ENCODE data around the gene PHKA2. TPM values are rescaled to one million over a fixed set of nuclear protein-coding genes. Genes with fewer than 3 reads are reported as not detected.

The PHKA2 gene
- total RNA-seq, 1 donor from 2014 or later = 41.2 TPM

DNA sequence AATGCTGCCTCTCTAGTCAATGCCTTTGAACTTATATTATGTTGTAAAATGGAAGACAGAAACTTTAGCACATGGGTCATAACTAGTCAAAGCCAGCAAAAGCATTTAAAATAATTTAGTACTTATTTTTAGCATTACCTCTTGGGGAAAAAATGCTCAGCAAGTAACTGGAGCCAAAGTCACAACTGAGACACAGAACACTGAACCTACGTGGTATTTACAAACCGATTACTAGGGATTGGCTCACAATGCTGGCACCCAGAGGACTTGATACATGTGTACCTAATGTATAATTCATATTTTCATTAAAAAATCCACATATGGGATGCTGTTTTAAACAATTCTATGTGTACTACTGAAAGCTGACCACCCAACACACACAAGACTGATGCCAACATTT, 38.4 kb downstream of the PHKA2 start:
- H3K36me3 ChIP-seq = peaks cover 33% of the 10 kb centered on the region
- intact Hi-C loops (cut with micrococcal nuclease) = no loop called here
- no peaks in the 10 kb centered on the region for H3K9me3 ChIP-seq (replicated peaks)
- TF ChIP-seq, protein P1, sequence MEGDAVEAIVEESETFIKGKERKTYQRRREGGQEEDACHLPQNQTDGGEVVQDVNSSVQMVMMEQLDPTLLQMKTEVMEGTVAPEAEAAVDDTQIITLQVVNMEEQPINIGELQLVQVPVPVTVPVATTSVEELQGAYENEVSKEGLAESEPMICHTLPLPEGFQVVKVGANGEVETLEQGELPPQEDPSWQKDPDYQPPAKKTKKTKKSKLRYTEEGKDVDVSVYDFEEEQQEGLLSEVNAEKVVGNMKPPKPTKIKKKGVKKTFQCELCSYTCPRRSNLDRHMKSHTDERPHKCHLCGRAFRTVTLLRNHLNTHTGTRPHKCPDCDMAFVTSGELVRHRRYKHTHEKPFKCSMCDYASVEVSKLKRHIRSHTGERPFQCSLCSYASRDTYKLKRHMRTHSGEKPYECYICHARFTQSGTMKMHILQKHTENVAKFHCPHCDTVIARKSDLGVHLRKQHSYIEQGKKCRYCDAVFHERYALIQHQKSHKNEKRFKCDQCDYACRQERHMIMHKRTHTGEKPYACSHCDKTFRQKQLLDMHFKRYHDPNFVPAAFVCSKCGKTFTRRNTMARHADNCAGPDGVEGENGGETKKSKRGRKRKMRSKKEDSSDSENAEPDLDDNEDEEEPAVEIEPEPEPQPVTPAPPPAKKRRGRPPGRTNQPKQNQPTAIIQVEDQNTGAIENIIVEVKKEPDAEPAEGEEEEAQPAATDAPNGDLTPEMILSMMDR (IDR thresholded peaks at IDR 0.05; ENCODE audit: borderline replicate concordance) = no peak
- H3K4me3 ChIP-seq = no peak overlapping the region
- H3K27me3 ChIP-seq (ENCODE audit: low read depth) = no peaks in the 10 kb centered on the region
- no peak overlapping the region for H3K27ac ChIP-seq (replicated peaks)
- no peak for DNase-seq
- no peaks in the 10 kb centered on the region for H3K4me1 ChIP-seq

DNA sequence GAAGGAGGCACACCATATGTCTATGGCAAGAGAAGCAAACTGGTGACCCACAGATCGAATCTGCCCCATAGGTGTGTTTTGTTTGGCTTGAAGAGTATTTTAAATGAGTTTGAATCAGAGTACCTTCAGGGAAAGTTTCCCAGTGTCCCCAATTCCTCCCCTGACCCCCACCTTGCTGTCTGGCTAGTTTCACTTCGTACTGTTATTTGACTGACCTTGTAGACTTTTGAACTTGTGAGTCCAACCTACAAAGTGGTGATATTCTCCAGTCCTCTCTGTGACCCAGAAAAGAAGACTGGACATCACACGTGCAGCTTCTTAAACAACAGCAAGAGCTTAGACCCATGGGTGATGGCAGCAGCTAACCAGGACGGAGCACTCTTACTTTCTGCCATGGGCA, 39.4 kb downstream of the PHKA2 start:
- Histone ChIP-seq H3K36me3 (peaks cover 33% of the 10 kb centered on the region), H3K27ac (replicated peaks) (no peak overlapping the region), H3K9me3 (replicated peaks) (no peaks in the 10 kb centered on the region), H3K27me3 (ENCODE audit: low read depth) (no peaks in the 10 kb centered on the region), H3K4me1 (no peaks in the 10 kb centered on the region), H3K4me3 (no peak overlapping the region)
- no peak for DNase-seq
- intact Hi-C loops (cut with micrococcal nuclease) = no loop called here
- TF ChIP-seq, protein P1 (IDR thresholded peaks at IDR 0.05; ENCODE audit: borderline replicate concordance) = no peak

DNA sequence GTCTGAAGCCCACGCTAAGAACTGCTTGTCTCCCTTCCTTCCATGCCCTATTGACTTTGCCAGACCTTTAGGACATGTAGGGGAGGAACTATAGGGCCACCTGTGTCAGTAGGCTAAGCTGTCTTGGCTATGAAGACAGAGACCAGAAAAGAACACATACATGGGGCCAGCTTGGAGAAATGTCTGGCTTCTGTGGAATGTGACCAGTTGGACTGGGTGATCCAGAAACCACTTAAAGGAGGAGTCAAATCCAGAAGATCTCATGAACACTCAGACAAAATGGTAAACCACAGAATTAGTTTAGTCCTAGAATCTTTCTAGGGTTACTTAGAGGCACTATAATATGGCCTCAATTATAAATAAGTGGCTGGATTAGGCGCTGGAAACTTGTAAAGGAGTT, 42.0 kb downstream of the PHKA2 start:
- H3K4me3 ChIP-seq = no peak overlapping the region
- H3K4me1 ChIP-seq = no peaks in the 10 kb centered on the region
- TF ChIP-seq, protein P1 (IDR thresholded peaks at IDR 0.05; ENCODE audit: borderline replicate concordance) = no peak
- no peaks in the 10 kb centered on the region for H3K27me3 ChIP-seq (ENCODE audit: low read depth)
- no peak for DNase-seq
- intact Hi-C loops (cut with micrococcal nuclease) = no loop called here
- peaks cover 30% of the 10 kb centered on the region for H3K36me3 ChIP-seq
- no peak overlapping the region for H3K27ac ChIP-seq (replicated peaks)
- no peaks in the 10 kb centered on the region for H3K9me3 ChIP-seq (replicated peaks)

DNA sequence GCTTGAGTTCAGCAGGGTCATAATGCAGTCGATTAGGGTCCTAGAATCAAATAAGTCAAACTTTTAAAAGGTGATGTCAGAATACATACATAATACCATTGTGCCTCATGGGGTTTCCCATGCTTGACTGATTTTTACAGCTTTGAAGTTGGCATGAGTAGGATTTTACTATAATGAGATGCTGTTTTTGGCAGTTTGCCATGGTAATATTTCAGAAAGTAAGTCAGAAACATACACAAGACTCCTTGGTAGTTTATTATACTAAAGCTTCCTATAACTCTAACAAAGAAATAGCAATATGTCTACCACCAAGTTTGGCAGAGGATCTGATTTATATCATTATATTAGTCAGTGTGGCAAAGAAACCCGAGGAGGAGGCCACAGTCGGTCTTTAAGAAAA, 45.2 kb downstream of the PHKA2 start:
- Histone ChIP-seq H3K9me3 (replicated peaks) (no peaks in the 10 kb centered on the region), H3K4me1 (no peaks in the 10 kb centered on the region), H3K4me3 (no peak overlapping the region), H3K27me3 (ENCODE audit: low read depth) (no peaks in the 10 kb centered on the region), H3K27ac (replicated peaks) (no peak overlapping the region), H3K36me3 (peaks cover 32% of the 10 kb centered on the region)
- TF ChIP-seq, protein P1 (IDR thresholded peaks at IDR 0.05; ENCODE audit: borderline replicate concordance) = no peak
- intact Hi-C loops (cut with micrococcal nuclease) = no loop called here
- no peak for DNase-seq

DNA sequence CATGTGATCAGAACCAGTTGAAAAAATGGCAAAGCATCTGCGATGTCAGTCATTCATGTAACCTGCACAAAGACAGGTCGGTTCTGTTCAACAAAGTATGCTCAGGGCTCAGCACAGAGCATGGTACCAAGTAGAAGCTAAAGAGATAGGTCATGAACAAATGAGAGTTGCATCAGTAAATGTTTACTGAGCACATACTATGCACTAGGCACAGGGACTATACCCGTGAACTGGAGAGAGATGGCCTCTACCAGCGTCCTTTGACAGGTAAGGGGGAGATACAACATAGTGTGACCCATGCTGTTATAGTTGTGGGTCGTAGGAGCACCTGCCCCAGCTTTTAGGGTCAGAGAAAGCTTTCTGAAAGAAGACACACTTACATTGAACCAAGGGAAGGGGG, 46.7 kb downstream of the PHKA2 start:
- H3K9me3 ChIP-seq (replicated peaks) = no peaks in the 10 kb centered on the region
- H3K4me3 ChIP-seq = no peak overlapping the region
- intact Hi-C loops (cut with micrococcal nuclease) = no loop called here
- TF ChIP-seq, protein P1 (IDR thresholded peaks at IDR 0.05; ENCODE audit: borderline replicate concordance) = no peak
- peaks cover 29% of the 10 kb centered on the region for H3K36me3 ChIP-seq
- DNase-seq = no peak
- H3K4me1 ChIP-seq = no peaks in the 10 kb centered on the region
- H3K27ac ChIP-seq (replicated peaks) = no peak overlapping the region
- H3K27me3 ChIP-seq (ENCODE audit: low read depth) = no peaks in the 10 kb centered on the region

DNA sequence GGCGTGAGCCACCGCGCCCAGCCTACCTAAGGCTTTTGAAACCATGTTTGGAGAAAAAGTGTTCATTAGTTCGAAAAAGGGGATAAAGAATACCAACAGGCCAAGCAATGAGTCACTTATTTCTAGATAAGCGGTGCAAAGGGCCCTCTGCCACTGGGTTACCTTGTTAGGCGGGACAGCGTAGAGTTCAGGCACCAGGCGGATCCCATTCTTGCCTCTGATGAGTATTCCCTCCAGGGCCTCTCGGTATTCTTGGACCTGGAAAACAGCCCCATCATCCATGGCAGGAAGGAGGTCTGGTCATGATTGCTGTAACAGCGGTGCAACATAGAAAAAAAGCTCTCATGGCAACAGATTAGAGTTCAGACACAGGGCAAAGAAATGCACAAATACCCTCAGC, 48.0 kb downstream of the PHKA2 start:
- intact Hi-C loops (cut with micrococcal nuclease) = no loop called here

More for the DNA sequence above, 48.0 kb downstream of the PHKA2 start:
- Histone ChIP-seq H3K4me1 (no peaks in the 10 kb centered on the region), H3K4me3 (no peak overlapping the region), H3K9me3 (replicated peaks) (no peaks in the 10 kb centered on the region), H3K27ac (replicated peaks) (no peak overlapping the region), H3K27me3 (ENCODE audit: low read depth) (no peaks in the 10 kb centered on the region), H3K36me3 (peaks cover 23% of the 10 kb centered on the region)
- TF ChIP-seq, protein P1 (IDR thresholded peaks at IDR 0.05; ENCODE audit: borderline replicate concordance) = no peak
- DNase-seq = no peak
